Prostate gland (tissue), 2 donors: ENCODE measurements around the gene RILPL1. TPM values are rescaled to one million over a fixed set of nuclear protein-coding genes. Genes with fewer than 3 reads are reported as not detected.
"Not testable (repeated sequence)": the region's sequence is repeated elsewhere in the genome, so short reads cannot be mapped to it uniquely, and the experiment has no call there.

Experiments used
- DNase-seq: peaks from one replicate; pipeline ENCODE4 v3.0.0-alpha.2; 2019; ENCODE audit warnings: low spot score
- H3K27ac ChIP-seq, 2 donors: fragments of 200-600 bp; sonication (generic); 2 replicates each; pipeline ENCODE4 v1.5.1; 2017 to 2019
- H3K27me3 ChIP-seq: fragments of 200-600 bp; sonication (generic); replicated peaks from 2 replicates; pipeline ENCODE4 v1.5.1; 2019; ENCODE audit not compliant: insufficient read depth
- H3K36me3 ChIP-seq, 2 donors: fragments of 200-600 bp; sonication (generic); 1 replicate in 1 of 2; 2 replicates in 1 of 2; pipeline versions ENCODE4 v1.5.1 to v1.8.1; 2017 to 2019
- H3K4me1 ChIP-seq: fragments of 200-600 bp; sonication (generic); replicated peaks from 2 replicates; pipeline ENCODE4 v1.5.1; 2019
- H3K4me3 ChIP-seq, 2 donors: fragments of 200-600 bp; sonication (generic); 2 replicates each; pipeline ENCODE4 v1.5.1; 2017 to 2019
- H3K9me3 ChIP-seq: fragments of 200-600 bp; sonication (generic); 2 replicates; pipeline ENCODE4 v1.5.1; 2017
- POLR2A ChIP-seq: fragments of 450-650 bp; IDR thresholded peaks from one replicate; pipeline ENCODE4 v1.6.1; 2016; ENCODE audit warnings: antibody characterized with exemption, mild to moderate bottlenecking
- POLR2AphosphoS5 ChIP-seq: sonication (generic); formaldehyde crosslinking; IDR thresholded peaks from one replicate; pipeline ENCODE4 v1.6.1; 2017; ENCODE audit warnings: antibody characterized with exemption
- WGBS: methylation state at CpG from one replicate; pipeline ENCODE4 v1.1.5; 2018; 5-methylcytosine and 5-hydroxymethylcytosine counted together
- intact Hi-C: fragments of 100-400 bp; cut with DNase I; formaldehyde crosslinking; loops from one replicate; pipeline ENCODE4 v1.14.2; 2022
- total RNA-seq, 2 donors: library from RNA; depleted of rRNA; stranded (reverse); fragments of >200 nt; gene quantifications; one replicate each; pipeline ENCODE4 v1.1.0, GENCODE V29; 2016
- TF ChIP-seq, protein P1 (sequence below), 4 experiments: fragments of 200-600 bp in 2 of 4; fragments of 450-650 bp in 2 of 4; sonication (generic) in 2 of 4; IDR thresholded peaks; 1 replicate in 3 of 4; 2 replicates in 1 of 4; pipeline ENCODE4 v1.5.1; 2016 to 2019; ENCODE audit warnings: antibody characterized with exemption in 4 of 4, mild to moderate bottlenecking in 2 of 4, moderate library complexity in 2 of 4

The RILPL1 gene
- total RNA-seq, 2 donors from 2014 or later: 8.6 to 25.7 TPM

DNA sequence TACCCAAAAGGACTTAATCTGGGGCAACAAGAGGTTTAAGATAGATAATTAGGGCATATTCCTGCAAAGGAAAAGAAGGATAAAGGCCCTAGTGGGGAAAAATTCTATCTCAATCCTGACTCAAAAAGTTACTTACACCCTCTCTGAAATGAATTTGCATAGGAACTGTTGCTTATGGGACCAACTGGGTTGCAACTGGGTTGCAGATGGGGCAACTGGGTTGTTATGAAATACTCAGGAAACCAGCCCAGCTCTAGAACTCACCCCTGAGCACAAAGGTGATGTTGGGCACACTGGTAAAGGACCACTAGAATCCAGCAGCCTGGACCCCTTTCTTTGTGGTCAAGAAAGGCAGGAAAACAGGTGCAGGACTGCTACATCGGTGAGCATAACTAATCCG lies 17.2 kb upstream of the RILPL1 start:
- TF ChIP-seq POLR2A (no peak), POLR2AphosphoS5 (no peak)
- TF ChIP-seq, protein P1, sequence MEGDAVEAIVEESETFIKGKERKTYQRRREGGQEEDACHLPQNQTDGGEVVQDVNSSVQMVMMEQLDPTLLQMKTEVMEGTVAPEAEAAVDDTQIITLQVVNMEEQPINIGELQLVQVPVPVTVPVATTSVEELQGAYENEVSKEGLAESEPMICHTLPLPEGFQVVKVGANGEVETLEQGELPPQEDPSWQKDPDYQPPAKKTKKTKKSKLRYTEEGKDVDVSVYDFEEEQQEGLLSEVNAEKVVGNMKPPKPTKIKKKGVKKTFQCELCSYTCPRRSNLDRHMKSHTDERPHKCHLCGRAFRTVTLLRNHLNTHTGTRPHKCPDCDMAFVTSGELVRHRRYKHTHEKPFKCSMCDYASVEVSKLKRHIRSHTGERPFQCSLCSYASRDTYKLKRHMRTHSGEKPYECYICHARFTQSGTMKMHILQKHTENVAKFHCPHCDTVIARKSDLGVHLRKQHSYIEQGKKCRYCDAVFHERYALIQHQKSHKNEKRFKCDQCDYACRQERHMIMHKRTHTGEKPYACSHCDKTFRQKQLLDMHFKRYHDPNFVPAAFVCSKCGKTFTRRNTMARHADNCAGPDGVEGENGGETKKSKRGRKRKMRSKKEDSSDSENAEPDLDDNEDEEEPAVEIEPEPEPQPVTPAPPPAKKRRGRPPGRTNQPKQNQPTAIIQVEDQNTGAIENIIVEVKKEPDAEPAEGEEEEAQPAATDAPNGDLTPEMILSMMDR (IDR thresholded peaks at IDR 0.05): no peak
- WGBS: 94% methylated on average over 2 of the region's 2 CpGs
- intact Hi-C loops: no loop called here
- Histone ChIP-seq H3K4me3 (no peak overlapping the region), H3K27me3 (no peaks in the 10 kb centered on the region), H3K27ac (no peak overlapping the region), H3K9me3 (no peaks in the 10 kb centered on the region), H3K4me1 (no peaks in the 10 kb centered on the region), H3K36me3 (no peaks in the 10 kb centered on the region)
- DNase-seq: no peak

DNA sequence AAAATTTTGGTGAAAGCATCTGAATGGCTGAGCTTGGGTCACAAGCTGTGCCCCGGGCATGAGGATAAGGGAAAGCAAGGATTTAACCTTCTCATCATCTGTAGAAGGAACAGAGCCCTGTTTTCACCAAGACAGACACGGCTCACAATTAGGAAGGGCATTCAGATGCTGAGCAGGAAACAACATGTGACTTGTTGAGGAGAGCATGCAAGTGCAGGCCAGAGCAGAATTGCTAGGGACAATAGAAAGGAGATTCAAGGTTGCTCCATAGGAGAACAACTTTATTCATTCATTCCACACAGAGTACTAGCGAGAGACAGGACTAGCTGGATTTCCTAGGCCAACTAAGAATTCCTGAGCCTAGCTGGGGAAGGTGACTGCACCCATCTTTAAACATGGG lies 14.6 kb upstream of the RILPL1 start:
- WGBS: 65% methylated on average over 3 of the region's 3 CpGs
- no peak for DNase-seq
- Histone ChIP-seq H3K4me3 (no peak overlapping the region), H3K36me3 (no peaks in the 10 kb centered on the region), H3K9me3 (no peaks in the 10 kb centered on the region), H3K27ac (no peak overlapping the region), H3K4me1 (no peaks in the 10 kb centered on the region), H3K27me3 (no peaks in the 10 kb centered on the region)
- intact Hi-C loops: no loop called here
- TF ChIP-seq POLR2AphosphoS5 (no peak), POLR2A (no peak)
- TF ChIP-seq, protein P1 (IDR thresholded peaks at IDR 0.05): no peak

DNA sequence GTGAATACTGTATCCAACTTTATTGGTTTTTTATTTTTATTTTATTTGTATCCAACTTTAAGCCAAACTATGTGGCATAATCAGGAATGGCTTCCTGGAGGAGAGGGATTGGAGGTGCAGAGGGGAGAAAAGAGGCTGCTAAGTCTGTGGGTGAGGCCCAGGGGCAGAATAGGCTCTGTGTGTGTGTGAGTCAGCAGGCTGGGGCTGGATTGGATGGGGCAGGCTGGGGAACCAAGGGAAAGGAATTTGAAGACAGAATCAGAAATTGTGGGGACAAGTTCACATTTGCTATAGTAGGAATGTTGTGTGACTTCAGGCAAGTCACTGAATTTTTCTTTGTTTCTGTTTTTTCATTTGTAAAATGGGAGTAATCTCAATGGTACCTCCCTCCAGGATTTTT lies 12.8 kb upstream of the RILPL1 start:
- no peak for DNase-seq
- no peak overlapping the region for H3K27ac ChIP-seq
- intact Hi-C loops: no loop called here
- no peak overlapping the region for H3K4me3 ChIP-seq
- H3K9me3 ChIP-seq: no peaks in the 10 kb centered on the region
- no peaks in the 10 kb centered on the region for H3K36me3 ChIP-seq
- TF ChIP-seq POLR2A (no peak), POLR2AphosphoS5 (no peak)
- TF ChIP-seq, protein P1 (IDR thresholded peaks at IDR 0.05): no peak
- no peaks in the 10 kb centered on the region for H3K27me3 ChIP-seq
- H3K4me1 ChIP-seq: no peaks in the 10 kb centered on the region

DNA sequence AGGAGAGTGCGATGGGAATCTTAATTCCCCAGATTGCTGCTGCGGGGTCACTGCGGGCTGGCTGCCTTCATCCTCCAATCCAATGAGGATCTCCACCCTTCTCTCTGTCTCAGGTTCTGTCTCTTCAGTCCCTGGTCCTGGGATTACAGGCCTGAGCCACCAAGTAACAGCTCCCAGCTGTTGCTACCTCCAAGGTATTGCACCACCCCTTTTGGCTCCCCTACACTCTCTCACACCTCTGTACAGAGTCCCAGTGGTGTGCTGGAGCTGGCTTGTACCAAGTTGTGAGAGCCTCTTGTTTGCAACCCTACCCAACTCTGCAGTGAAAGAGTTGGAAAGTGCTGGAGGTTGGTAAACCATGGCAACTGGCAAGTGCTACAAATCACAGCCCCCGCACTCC lies 10.0 kb upstream of the RILPL1 start:
- intact Hi-C loops: no loop called here
- Histone ChIP-seq H3K4me1 (no peaks in the 10 kb centered on the region), H3K27ac (no peak overlapping the region), H3K36me3 (no peaks in the 10 kb centered on the region), H3K27me3 (no peaks in the 10 kb centered on the region), H3K4me3 (no peak overlapping the region), H3K9me3 (no peaks in the 10 kb centered on the region)
- TF ChIP-seq POLR2A (no peak), POLR2AphosphoS5 (no peak)
- TF ChIP-seq, protein P1 (IDR thresholded peaks at IDR 0.05): no peak
- 77% methylated on average over 4 of the region's 4 CpGs for WGBS
- no peak for DNase-seq

DNA sequence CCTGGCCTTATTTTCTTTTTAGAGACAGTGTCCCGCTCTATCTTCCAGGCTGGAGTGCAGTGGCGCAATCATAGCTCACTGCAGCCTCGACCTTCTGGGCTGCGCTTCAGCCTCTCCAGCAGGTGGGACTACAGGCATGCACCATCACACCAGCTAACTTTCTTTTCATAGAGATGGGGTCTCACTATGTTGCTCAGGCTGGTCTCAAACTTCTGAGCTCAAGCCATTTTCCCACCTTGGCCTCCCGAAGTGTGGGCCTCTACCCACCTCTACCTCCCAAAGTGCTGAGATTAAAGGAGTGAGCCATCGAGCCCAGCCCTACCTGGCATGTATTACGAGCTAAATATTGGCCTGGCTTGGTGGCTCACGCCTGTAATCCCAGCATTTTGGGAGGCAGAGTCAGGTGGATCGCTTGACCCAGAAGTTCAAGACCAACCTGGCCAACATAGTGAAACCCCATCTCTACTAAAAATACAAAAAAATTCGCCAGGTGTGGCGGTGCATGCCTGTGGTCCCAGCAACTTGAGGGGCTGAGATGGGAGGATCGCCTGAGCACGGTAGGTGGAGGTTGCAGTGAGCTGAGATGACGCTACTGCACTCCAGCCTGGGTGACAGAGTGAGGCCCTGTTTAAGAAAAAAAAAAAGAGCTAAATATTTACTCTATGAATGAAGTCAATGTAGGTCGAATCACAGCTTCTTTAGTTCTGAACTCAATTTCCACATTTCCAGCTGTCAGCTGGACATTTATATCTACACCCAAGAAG lies 7.6 kb upstream of the RILPL1 start:
- H3K4me3 ChIP-seq: no peak overlapping the region
- H3K4me1 ChIP-seq: no peaks in the 10 kb centered on the region
- H3K36me3 ChIP-seq: no peaks in the 10 kb centered on the region
- no peaks in the 10 kb centered on the region for H3K27me3 ChIP-seq
- 92% methylated on average over 15 of the region's 15 CpGs for WGBS
- intact Hi-C loops: no loop called here
- DNase-seq: no peak
- H3K27ac ChIP-seq: no peak overlapping the region
- H3K9me3 ChIP-seq: no peaks in the 10 kb centered on the region
- TF ChIP-seq, protein P1 (IDR thresholded peaks at IDR 0.05): no peak
- TF ChIP-seq POLR2A (no peak), POLR2AphosphoS5 (no peak)

DNA sequence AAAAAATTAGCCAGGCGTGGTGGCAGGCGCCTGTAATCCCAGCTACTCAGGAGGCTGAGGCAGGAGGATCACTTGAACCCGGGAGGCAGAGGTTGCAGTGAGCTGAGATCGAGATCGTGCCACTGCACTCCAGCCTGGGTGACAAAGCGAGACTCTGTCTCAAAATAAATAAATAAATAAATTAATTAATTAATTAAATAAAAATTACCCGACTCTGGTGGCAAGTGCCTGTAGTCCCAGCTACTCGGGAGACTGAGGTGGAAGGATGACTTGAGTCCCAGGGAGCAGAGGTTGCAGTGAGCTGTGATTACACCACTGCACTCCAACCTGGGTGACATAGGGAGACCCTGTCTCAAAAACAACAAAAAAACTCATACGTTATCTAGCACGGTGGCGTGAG lies 2.4 kb upstream of the RILPL1 start:
- H3K4me1 ChIP-seq, H3K4me3 ChIP-seq, H3K27ac ChIP-seq, H3K36me3 ChIP-seq, DNase-seq, H3K9me3 ChIP-seq, H3K27me3 ChIP-seq, intact Hi-C loops: not testable (repeated sequence)
- 86% methylated on average over 11 of the region's 11 CpGs for WGBS
